HepG2 (cell line): ENCODE measurements around the gene TBC1D2B. TPM values are rescaled to one million over a fixed set of nuclear protein-coding genes. Genes with fewer than 3 reads are reported as not detected.

Experiments used
- ADNP ChIP-seq: sonication (generic); formaldehyde crosslinking; IDR thresholded peaks from 2 replicates; pipeline ENCODE4 v1.4.0; 2020; ENCODE audit warnings: missing genetic modification reagents
- CBX2 ChIP-seq, 2 experiments: fragments of 200-600 bp in 1 of 2; sonication (generic); formaldehyde crosslinking in 1 of 2; IDR thresholded peaks; 2 replicates each; pipeline versions ENCODE4 v1.7.0 to v1.8.1; 2018 to 2022; ENCODE audit warnings: low read depth in 2 of 2, low read length in 1 of 2, mild to moderate bottlenecking in 1 of 2, missing genetic modification reagents in 1 of 2
- GMEB1 ChIP-seq: sonication (generic); formaldehyde crosslinking; IDR thresholded peaks from 2 replicates; pipeline ENCODE4 v1.5.1; 2020; ENCODE audit warnings: missing genetic modification reagents, mild to moderate bottlenecking, borderline replicate concordance
- KAT8 ChIP-seq: IDR thresholded peaks from 2 replicates; pipeline ENCODE4 v1.6.1; 2016; ENCODE audit warnings: missing genetic modification reagents, missing compliant biosample characterization
- MAFG ChIP-seq: sonication (generic); formaldehyde crosslinking; IDR thresholded peaks from 2 replicates; pipeline ENCODE4 v1.5.1; 2020; ENCODE audit warnings: mild to moderate bottlenecking, missing genetic modification reagents
- MYC ChIP-seq: sonication (generic); formaldehyde crosslinking; IDR thresholded peaks from 2 replicates; pipeline ENCODE4 v1.9.0; 2021; ENCODE audit warnings: missing genetic modification reagents, borderline replicate concordance
- PAX8 ChIP-seq: sonication (generic); formaldehyde crosslinking; IDR thresholded peaks from 2 replicates; pipeline ENCODE4 v1.8.0; 2022; ENCODE audit warnings: mild to moderate bottlenecking, missing genetic modification reagents, borderline replicate concordance
- PCBP1 ChIP-seq: fragments of 200-400 bp; formaldehyde crosslinking; IDR thresholded peaks from 2 replicates; pipeline ENCODE4 v1.6.1; 2017; ENCODE audit warnings: mild to moderate bottlenecking, low read depth, low read length, borderline replicate concordance
- PPARG ChIP-seq: conservative IDR thresholded peaks from 2 replicates; pipeline ENCODE4 v1.6.1; 2016; ENCODE audit warnings: missing biosample characterization, missing genetic modification reagents
- SP4 ChIP-seq: sonication (generic); formaldehyde crosslinking; IDR thresholded peaks from 2 replicates; pipeline ENCODE4 v1.8.1; 2023; ENCODE audit warnings: mild to moderate bottlenecking, missing genetic modification reagents
- ZFP36L2 ChIP-seq: sonication (generic); formaldehyde crosslinking; IDR thresholded peaks from 2 replicates; pipeline ENCODE4 v1.4.0; 2020; ENCODE audit warnings: missing genetic modification reagents
- ZIK1 ChIP-seq: sonication (generic); formaldehyde crosslinking; IDR thresholded peaks from 2 replicates; pipeline ENCODE4 v1.5.0; 2020; ENCODE audit warnings: mild to moderate bottlenecking, low read depth, missing genetic modification reagents, borderline replicate concordance
- ZMAT3 ChIP-seq: sonication (generic); formaldehyde crosslinking; conservative IDR thresholded peaks from 2 replicates; pipeline ENCODE4 v1.7.0; 2021; ENCODE audit warnings: missing genetic modification reagents
- ZNF142 ChIP-seq: sonication (generic); formaldehyde crosslinking; IDR thresholded peaks from 2 replicates; pipeline ENCODE4 v1.4.0; 2020; ENCODE audit warnings: missing genetic modification reagents
- ZNF143 ChIP-seq: sonication (generic); formaldehyde crosslinking; IDR thresholded peaks from 2 replicates; pipeline ENCODE4 v1.4.0; 2020; ENCODE audit warnings: missing genetic modification reagents
- ZNF225 ChIP-seq: sonication (generic); formaldehyde crosslinking; IDR thresholded peaks from 2 replicates; pipeline ENCODE4 v1.4.0; 2020; ENCODE audit warnings: mild to moderate bottlenecking, missing genetic modification reagents
- ZNF558 ChIP-seq: sonication (generic); formaldehyde crosslinking; IDR thresholded peaks from 2 replicates; pipeline ENCODE4 v1.9.0; 2022; ENCODE audit warnings: mild to moderate bottlenecking, missing genetic modification reagents, borderline replicate concordance
- ZNF652 ChIP-seq: IDR thresholded peaks from 2 replicates; pipeline ENCODE4 v1.6.1; 2016; ENCODE audit warnings: low read depth, borderline replicate concordance
- ZNF7 ChIP-seq: IDR thresholded peaks from 2 replicates; pipeline ENCODE4 v1.6.1; 2016; ENCODE audit warnings: missing biosample characterization, missing genetic modification reagents
- polyA plus RNA-seq, 8 experiments: library from polyadenylated mRNA; depleted of rRNA in 3 of 8; stranded (reverse) in 7 of 8; unstranded in 1 of 8; fragments of >200 nt; fragmentation: Illumina TruSeq in 4 of 8; extraction: Trizol in 4 of 8; gene quantifications; 2 replicates each; pipeline versions ENCODE4 v1.2.1 to v1.2.3, GENCODE V29; 2011 to 2016; ENCODE audit warnings: low read depth in 4 of 8, missing spikeins in 1 of 8, mixed read lengths in 1 of 8; ENCODE audit not compliant: insufficient read depth in 1 of 8
- total RNA-seq, 5 experiments: library from RNA; depleted of rRNA; stranded (reverse); fragments of >200 nt; fragmentation: Illumina TruSeq; extraction: Trizol; gene quantifications; 2 replicates each; pipeline ENCODE4 v1.2.3, GENCODE V29; 2016; ENCODE audit warnings: low read depth in 1 of 5
- TF ChIP-seq, protein P1 (sequence below): sonication (generic); formaldehyde crosslinking; IDR thresholded peaks from 2 replicates; pipeline ENCODE4 v1.4.0; 2020; ENCODE audit warnings: missing genetic modification reagents
- TF ChIP-seq, protein P2 (sequence below): sonication (generic); formaldehyde crosslinking; IDR thresholded peaks from 2 replicates; pipeline ENCODE4 v1.4.0; 2020; ENCODE audit warnings: mild to moderate bottlenecking, missing genetic modification reagents

Gene TBC1D2B
- total and polyA plus RNA-seq, 2 of the 13 experiments (the other 11 are each of a cell fraction or from before 2014, with no cell fraction given), result 10.1 to 14.4 TPM

DNA sequence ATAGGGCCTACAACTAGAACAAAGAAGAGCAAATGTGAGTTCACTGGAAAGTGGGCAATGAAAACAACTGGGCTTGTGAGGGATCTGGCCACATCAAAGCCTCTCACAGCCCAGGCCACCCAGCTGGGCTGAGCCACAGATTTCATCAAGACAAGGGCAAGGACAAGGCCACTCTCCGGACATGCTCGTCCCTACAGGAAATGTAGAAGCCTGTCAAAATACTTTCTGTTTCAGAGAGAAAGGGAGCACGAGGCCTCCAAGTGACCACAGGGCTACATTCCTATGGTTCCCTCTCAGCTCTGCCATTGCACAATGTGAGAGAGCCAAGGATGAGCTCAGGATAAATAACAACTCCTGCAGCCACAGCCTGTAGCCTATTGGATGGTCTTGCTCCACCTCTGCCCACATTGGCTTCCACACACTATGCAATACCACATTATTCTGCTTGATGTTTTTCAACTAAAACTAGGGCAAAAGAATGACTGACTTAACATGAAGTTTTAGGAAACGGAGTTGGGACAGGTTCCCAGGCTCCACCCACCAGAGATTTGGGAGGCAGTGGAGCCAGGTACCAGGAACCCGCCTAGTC lies 12.1 kb downstream of the TBC1D2B start (continued):
- TF ChIP-seq SP4 (CRISPR knock-in tag) (peak; percentile 80), MAFG (CRISPR knock-in tag) (no peak), GMEB1 (CRISPR knock-in tag) (peak; percentile 71), ZFP36L2 (no peak), PPARG (CRISPR knock-in tag) (peak; percentile 88), PAX8 (no peak), ZNF7 (0 out of 2 replicates have a peak, but pooled peaks have one; percentile 9), ZMAT3 (peak; percentile 53; the same call in 1 of the 2 replicates), PCBP1 (no peak), ZIK1 (CRISPR knock-in tag) (no peak), CBX2 (IDR thresholded peaks at IDR 0.05; ENCODE audit: low read depth, low read length) (no peak), CBX2 (CRISPR knock-in tag; IDR thresholded peaks at IDR 0.05; ENCODE audit: low read depth) (no peak), MYC (CRISPR knock-in tag) (peak; percentile 88; the same call in 1 of the 2 replicates), ZNF652 (CRISPR knock-in tag) (peak; percentile 55; the same call in 1 of the 2 replicates), ZNF558 (CRISPR knock-in tag) (no peak), ZNF143 (CRISPR knock-in tag) (peak; percentile 64), ZNF142 (CRISPR knock-in tag) (no peak), ADNP (CRISPR knock-in tag) (no peak), ZNF225 (no peak), KAT8 (CRISPR knock-in tag) (peak; percentile 89)
- TF ChIP-seq, protein P1, sequence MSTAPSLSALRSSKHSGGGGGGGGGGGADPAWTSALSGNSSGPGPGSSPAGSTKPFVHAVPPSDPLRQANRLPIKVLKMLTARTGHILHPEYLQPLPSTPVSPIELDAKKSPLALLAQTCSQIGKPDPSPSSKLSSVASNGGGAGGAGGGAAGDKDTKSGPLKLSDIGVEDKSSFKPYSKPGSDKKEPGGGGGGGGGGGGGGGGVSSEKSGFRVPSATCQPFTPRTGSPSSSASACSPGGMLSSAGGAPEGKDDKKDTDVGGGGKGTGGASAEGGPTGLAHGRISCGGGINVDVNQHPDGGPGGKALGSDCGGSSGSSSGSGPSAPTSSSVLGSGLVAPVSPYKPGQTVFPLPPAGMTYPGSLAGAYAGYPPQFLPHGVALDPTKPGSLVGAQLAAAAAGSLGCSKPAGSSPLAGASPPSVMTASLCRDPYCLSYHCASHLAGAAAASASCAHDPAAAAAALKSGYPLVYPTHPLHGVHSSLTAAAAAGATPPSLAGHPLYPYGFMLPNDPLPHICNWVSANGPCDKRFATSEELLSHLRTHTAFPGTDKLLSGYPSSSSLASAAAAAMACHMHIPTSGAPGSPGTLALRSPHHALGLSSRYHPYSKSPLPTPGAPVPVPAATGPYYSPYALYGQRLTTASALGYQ, result peak; percentile 94; the same call in 1 of the 2 replicates
- TF ChIP-seq, protein P2, sequence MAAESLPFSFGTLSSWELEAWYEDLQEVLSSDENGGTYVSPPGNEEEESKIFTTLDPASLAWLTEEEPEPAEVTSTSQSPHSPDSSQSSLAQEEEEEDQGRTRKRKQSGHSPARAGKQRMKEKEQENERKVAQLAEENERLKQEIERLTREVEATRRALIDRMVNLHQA (CRISPR knock-in tag), result no peak
